ENCODE data around the gene PTPRD. TPM values are rescaled to one million over a fixed set of nuclear protein-coding genes. Genes with fewer than 3 reads are reported as not detected.

The PTPRD gene
- total RNA-seq, 1 experiment from 2014 or later, result not detected

DNA sequence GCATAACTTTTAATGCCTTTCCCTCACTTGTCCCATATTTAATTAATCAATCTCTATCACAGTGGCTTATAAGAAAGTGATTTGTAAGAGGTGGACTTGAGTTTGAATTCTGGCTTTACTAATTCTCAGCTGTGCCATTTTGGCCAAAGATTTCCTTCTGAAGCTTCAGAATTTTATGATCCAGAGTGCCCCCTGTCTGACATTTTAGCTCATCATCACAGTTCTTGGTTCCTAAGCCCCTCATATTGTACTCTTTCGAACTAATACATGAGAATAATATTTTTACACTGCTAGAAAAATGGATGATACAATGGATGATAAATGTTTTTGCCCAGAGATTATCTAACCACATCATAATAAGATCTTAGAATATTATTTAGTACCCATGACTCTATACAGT is 1014.1 kb downstream of the PTPRD start:
- no peak overlapping the region for H3K27ac ChIP-seq (ENCODE audit: low read length)
- H3K27me3 ChIP-seq (ENCODE audit: control insufficient read depth, insufficient read depth, low read length), result no peaks in the 10 kb centered on the region
- DNase-seq (ENCODE audit: low read depth, low spot score), result no peak
- H3K9me3 ChIP-seq (ENCODE audit: control insufficient read depth, insufficient read depth, low read depth, low read length), result no peaks in the 10 kb centered on the region
- intact Hi-C loops (cut with micrococcal nuclease; ENCODE audit: unreplicated experiment), result no loop called here
- no peak for ATAC-seq
- ChIA-PET CTCF (no interaction called here), POLR2A (no interaction called here)
- H3K4me3 ChIP-seq (ENCODE audit: low read depth in 2 of 2, low read length in 2 of 2), result no peak overlapping the region
- in situ Hi-C loops (cut with HindIII; ENCODE audit: low pct_unique_long_range_greater_than_20kb, low sequenced_read_pairs), result no loop called here
- H3K4me1 ChIP-seq (ENCODE audit: control insufficient read depth, insufficient read depth, low read length), result no peaks in the 10 kb centered on the region
- no peaks in the 10 kb centered on the region for H3K36me3 ChIP-seq (ENCODE audit: control insufficient read depth, insufficient read depth, low read length)
- no peak for TF ChIP-seq POLR2AphosphoS5 (IDR thresholded peaks at IDR 0.05; ENCODE audit: low read depth, low read length)
- TF ChIP-seq, protein P1, sequence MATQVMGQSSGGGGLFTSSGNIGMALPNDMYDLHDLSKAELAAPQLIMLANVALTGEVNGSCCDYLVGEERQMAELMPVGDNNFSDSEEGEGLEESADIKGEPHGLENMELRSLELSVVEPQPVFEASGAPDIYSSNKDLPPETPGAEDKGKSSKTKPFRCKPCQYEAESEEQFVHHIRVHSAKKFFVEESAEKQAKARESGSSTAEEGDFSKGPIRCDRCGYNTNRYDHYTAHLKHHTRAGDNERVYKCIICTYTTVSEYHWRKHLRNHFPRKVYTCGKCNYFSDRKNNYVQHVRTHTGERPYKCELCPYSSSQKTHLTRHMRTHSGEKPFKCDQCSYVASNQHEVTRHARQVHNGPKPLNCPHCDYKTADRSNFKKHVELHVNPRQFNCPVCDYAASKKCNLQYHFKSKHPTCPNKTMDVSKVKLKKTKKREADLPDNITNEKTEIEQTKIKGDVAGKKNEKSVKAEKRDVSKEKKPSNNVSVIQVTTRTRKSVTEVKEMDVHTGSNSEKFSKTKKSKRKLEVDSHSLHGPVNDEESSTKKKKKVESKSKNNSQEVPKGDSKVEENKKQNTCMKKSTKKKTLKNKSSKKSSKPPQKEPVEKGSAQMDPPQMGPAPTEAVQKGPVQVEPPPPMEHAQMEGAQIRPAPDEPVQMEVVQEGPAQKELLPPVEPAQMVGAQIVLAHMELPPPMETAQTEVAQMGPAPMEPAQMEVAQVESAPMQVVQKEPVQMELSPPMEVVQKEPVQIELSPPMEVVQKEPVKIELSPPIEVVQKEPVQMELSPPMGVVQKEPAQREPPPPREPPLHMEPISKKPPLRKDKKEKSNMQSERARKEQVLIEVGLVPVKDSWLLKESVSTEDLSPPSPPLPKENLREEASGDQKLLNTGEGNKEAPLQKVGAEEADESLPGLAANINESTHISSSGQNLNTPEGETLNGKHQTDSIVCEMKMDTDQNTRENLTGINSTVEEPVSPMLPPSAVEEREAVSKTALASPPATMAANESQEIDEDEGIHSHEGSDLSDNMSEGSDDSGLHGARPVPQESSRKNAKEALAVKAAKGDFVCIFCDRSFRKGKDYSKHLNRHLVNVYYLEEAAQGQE (IDR thresholded peaks at IDR 0.05; ENCODE audit: insufficient read depth in 1 of 2, low read depth in 2 of 2, low read length in 1 of 2), result no peak
- no peak for TF ChIP-seq TCF7L2 (IDR thresholded peaks at IDR 0.05; ENCODE audit: low read depth, low read length)
- TF ChIP-seq SIN3A (IDR thresholded peaks at IDR 0.05; ENCODE audit: borderline replicate concordance, insufficient read depth, low read depth, low read length), result no peak
- TF ChIP-seq, protein P2, sequence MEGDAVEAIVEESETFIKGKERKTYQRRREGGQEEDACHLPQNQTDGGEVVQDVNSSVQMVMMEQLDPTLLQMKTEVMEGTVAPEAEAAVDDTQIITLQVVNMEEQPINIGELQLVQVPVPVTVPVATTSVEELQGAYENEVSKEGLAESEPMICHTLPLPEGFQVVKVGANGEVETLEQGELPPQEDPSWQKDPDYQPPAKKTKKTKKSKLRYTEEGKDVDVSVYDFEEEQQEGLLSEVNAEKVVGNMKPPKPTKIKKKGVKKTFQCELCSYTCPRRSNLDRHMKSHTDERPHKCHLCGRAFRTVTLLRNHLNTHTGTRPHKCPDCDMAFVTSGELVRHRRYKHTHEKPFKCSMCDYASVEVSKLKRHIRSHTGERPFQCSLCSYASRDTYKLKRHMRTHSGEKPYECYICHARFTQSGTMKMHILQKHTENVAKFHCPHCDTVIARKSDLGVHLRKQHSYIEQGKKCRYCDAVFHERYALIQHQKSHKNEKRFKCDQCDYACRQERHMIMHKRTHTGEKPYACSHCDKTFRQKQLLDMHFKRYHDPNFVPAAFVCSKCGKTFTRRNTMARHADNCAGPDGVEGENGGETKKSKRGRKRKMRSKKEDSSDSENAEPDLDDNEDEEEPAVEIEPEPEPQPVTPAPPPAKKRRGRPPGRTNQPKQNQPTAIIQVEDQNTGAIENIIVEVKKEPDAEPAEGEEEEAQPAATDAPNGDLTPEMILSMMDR (IDR thresholded peaks at IDR 0.05), result no peak
- BruUV-seq (replicated peaks), result no TSS peak

DNA sequence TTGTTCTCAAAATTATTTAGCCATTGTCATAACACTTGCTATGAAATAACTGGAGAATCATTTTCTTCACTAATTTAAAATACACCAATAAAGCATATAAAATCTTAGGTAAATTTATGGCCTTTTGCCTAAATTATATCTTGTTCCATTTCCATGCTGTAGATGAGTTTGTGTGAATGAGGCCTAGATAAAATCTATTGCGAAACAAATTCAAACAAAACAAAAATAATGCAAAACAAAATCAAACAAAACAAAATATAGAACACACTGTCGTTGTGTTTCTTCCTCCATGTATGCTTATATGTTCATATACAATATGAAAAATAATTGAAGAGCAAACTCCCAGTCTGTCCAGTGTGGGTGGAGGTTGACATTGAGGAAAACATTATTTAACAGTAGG is 1020.7 kb downstream of the PTPRD start:
- Histone ChIP-seq H3K9me3 (ENCODE audit: control insufficient read depth, insufficient read depth, low read depth, low read length) (no peaks in the 10 kb centered on the region), H3K36me3 (ENCODE audit: control insufficient read depth, insufficient read depth, low read length) (no peaks in the 10 kb centered on the region), H3K27ac (ENCODE audit: low read length) (no peak overlapping the region), H3K4me3 (ENCODE audit: low read depth in 2 of 2, low read length in 2 of 2) (no peak overlapping the region), H3K27me3 (ENCODE audit: control insufficient read depth, insufficient read depth, low read length) (no peaks in the 10 kb centered on the region), H3K4me1 (ENCODE audit: control insufficient read depth, insufficient read depth, low read length) (no peaks in the 10 kb centered on the region)
- BruUV-seq (replicated peaks), result no TSS peak
- DNase-seq (ENCODE audit: low read depth, low spot score) (no peak), ATAC-seq (no peak)
- intact Hi-C loops (cut with micrococcal nuclease; ENCODE audit: unreplicated experiment) (no loop called here), in situ Hi-C loops (cut with HindIII; ENCODE audit: low pct_unique_long_range_greater_than_20kb, low sequenced_read_pairs) (no loop called here)
- no peak for TF ChIP-seq TCF7L2 (IDR thresholded peaks at IDR 0.05; ENCODE audit: low read depth, low read length)
- no peak for TF ChIP-seq SIN3A (IDR thresholded peaks at IDR 0.05; ENCODE audit: borderline replicate concordance, insufficient read depth, low read depth, low read length)
- TF ChIP-seq, protein P1 (IDR thresholded peaks at IDR 0.05; ENCODE audit: insufficient read depth in 1 of 2, low read depth in 2 of 2, low read length in 1 of 2), result no peak
- TF ChIP-seq POLR2AphosphoS5 (IDR thresholded peaks at IDR 0.05; ENCODE audit: low read depth, low read length), result no peak
- TF ChIP-seq, protein P2 (IDR thresholded peaks at IDR 0.05), result no peak
- POLR2A ChIA-PET, result no interaction called here
- CTCF ChIA-PET, result no interaction called here
